Measurements from ENCODE around the gene ADGRB3. TPM values are rescaled to one million over a fixed set of nuclear protein-coding genes. Genes with fewer than 3 reads are reported as not detected.

Gene ADGRB3
- total RNA-seq, 2 experiments from 2014 or later = not detected

GRCh38 chr6:68654134-68654533, 19.1 kb downstream of the ADGRB3 start:
- no peaks in the 10 kb centered on the region for H3K9me3 ChIP-seq (ENCODE audit: low read length)
- H3K9me2 ChIP-seq (ENCODE audit: insufficient read depth, low read length) = no peaks in the 10 kb centered on the region
- intact Hi-C loops (cut with micrococcal nuclease; ENCODE audit: unreplicated experiment) = no loop called here
- TF ChIP-seq EZH2phosphoT487 (IDR thresholded peaks at IDR 0.05; ENCODE audit: borderline replicate concordance, low read depth, low read length) = no peak
- ChIA-PET CTCF (ENCODE audit: unreplicated experiment) (no interaction called here), POLR2A (no interaction called here)
- no peaks in the 10 kb centered on the region for H3K36me3 ChIP-seq (ENCODE audit: insufficient read depth, low read length)
- no TSS peak for BruUV-seq (replicated peaks)
- no peak overlapping the region for H2AFZ ChIP-seq (ENCODE audit: low read length)
- no peak overlapping the region for H3K4me3 ChIP-seq (ENCODE audit: low read depth, low read length, poor library complexity, severe bottlenecking)
- H3K27ac ChIP-seq (ENCODE audit: low read depth, low read length, poor library complexity, severe bottlenecking) = no peak overlapping the region
- no peaks in the 10 kb centered on the region for H4K20me1 ChIP-seq (ENCODE audit: insufficient read depth, low read length)
- no peak for DNase-seq (ENCODE audit: low spot score)
- H3K4me1 ChIP-seq (ENCODE audit: insufficient read depth, low read length, poor library complexity, severe bottlenecking) = no peaks in the 10 kb centered on the region
- no peak overlapping the region for H3K4me2 ChIP-seq (ENCODE audit: low read length)
- H3K79me2 ChIP-seq (ENCODE audit: insufficient read depth, low read depth, low read length) = no peaks in the 10 kb centered on the region

GRCh38 chr6:68655028-68655427, 19.9 kb downstream of the ADGRB3 start:
- H3K36me3 ChIP-seq (ENCODE audit: insufficient read depth, low read length) = no peaks in the 10 kb centered on the region
- no peaks in the 10 kb centered on the region for H3K4me1 ChIP-seq (ENCODE audit: insufficient read depth, low read length, poor library complexity, severe bottlenecking)
- DNase-seq (ENCODE audit: low spot score) = no peak
- intact Hi-C loops (cut with micrococcal nuclease; ENCODE audit: unreplicated experiment) = no loop called here
- H3K4me2 ChIP-seq (ENCODE audit: low read length) = no peak overlapping the region
- ChIA-PET CTCF (ENCODE audit: unreplicated experiment) (no interaction called here), POLR2A (no interaction called here)
- no peaks in the 10 kb centered on the region for H4K20me1 ChIP-seq (ENCODE audit: insufficient read depth, low read length)
- no peaks in the 10 kb centered on the region for H3K9me3 ChIP-seq (ENCODE audit: low read length)
- no peak overlapping the region for H2AFZ ChIP-seq (ENCODE audit: low read length)
- no peaks in the 10 kb centered on the region for H3K9me2 ChIP-seq (ENCODE audit: insufficient read depth, low read length)
- TF ChIP-seq CTCF (conservative IDR thresholded peaks at IDR 0.05; ENCODE audit: low read length) (no peak), EZH2phosphoT487 (IDR thresholded peaks at IDR 0.05; ENCODE audit: borderline replicate concordance, low read depth, low read length) (no peak)
- H3K4me3 ChIP-seq (ENCODE audit: low read depth, low read length, poor library complexity, severe bottlenecking) = no peak overlapping the region
- no peaks in the 10 kb centered on the region for H3K79me2 ChIP-seq (ENCODE audit: insufficient read depth, low read depth, low read length)
- H3K27ac ChIP-seq (ENCODE audit: low read depth, low read length, poor library complexity, severe bottlenecking) = no peak overlapping the region
- BruUV-seq (replicated peaks) = no TSS peak

- POLR2A ChIA-PET = no interaction called here
- intact Hi-C loops (cut with micrococcal nuclease; ENCODE audit: unreplicated experiment) = no loop called here
- no peak overlapping the region for H3K4me3 ChIP-seq (ENCODE audit: low read depth, low read length, poor library complexity, severe bottlenecking)
- no peaks in the 10 kb centered on the region for H4K20me1 ChIP-seq (ENCODE audit: insufficient read depth, low read length)
- H3K4me2 ChIP-seq (ENCODE audit: low read length) = no peak overlapping the region
- H3K79me2 ChIP-seq (ENCODE audit: insufficient read depth, low read depth, low read length) = no peaks in the 10 kb centered on the region
- no peaks in the 10 kb centered on the region for H3K9me3 ChIP-seq (ENCODE audit: low read length)
- no peaks in the 10 kb centered on the region for H3K9me2 ChIP-seq (ENCODE audit: insufficient read depth, low read length)
- no peak for TF ChIP-seq CTCF (conservative IDR thresholded peaks at IDR 0.05; ENCODE audit: low read length)
- TF ChIP-seq EZH2phosphoT487 (IDR thresholded peaks at IDR 0.05; ENCODE audit: borderline replicate concordance, low read depth, low read length) = no peak
- CTCF ChIA-PET (ENCODE audit: unreplicated experiment) = no interaction called here
- no peaks in the 10 kb centered on the region for H3K4me1 ChIP-seq (ENCODE audit: insufficient read depth, low read length, poor library complexity, severe bottlenecking)
- no peaks in the 10 kb centered on the region for H3K36me3 ChIP-seq (ENCODE audit: insufficient read depth, low read length)
- BruUV-seq (replicated peaks) = no TSS peak
- DNase-seq (ENCODE audit: low spot score) = no peak
- H3K27ac ChIP-seq (ENCODE audit: low read depth, low read length, poor library complexity, severe bottlenecking) = no peak overlapping the region
- no peak overlapping the region for H2AFZ ChIP-seq (ENCODE audit: low read length)
Observed at GRCh38 chr6:68657374-68658139, 22.5 kb downstream of the ADGRB3 start.

Measured in OCI-LY7 (cell line).